ENCODE measurements around the gene CFAP45. TPM values are rescaled to one million over a fixed set of nuclear protein-coding genes. Genes with fewer than 3 reads are reported as not detected.

CFAP45 gene
- total and polyA plus RNA-seq, 9 of the 15 experiments (the other 6 are each of a cell fraction or from before 2014, with no cell fraction given) = 0.65 to 2.4 (median 1.5) TPM

DNA sequence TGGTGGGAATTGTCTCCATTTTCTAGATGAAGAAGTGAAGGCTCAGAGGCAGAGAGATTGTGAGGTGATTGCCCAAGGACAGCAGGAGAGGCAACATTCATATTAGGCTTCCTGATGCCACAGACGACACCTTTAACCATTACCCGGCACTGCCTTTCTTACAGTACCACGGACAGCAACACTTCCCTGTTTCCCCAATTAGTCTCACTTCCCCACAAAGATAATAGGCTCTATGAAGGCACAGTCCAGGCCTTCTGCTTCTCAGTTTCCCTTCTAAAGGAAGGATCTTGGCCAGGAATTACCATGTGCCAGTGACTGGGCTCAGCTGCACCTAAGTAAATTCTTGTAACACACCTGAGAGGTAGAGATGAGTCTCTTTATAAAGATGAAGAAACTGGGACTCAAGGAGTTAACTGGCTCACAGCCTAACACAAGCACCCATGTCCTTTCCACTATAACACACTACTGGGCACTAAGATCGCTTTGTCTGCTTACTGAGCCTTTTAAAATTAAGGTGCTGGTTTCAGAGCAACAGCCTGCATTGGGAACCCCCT is 35.8 kb upstream of the CFAP45 start:
- Histone ChIP-seq H3K9ac (ENCODE audit: insufficient read depth in 1 of 2, low read depth in 2 of 2, low read length in 2 of 2) (peak overlapping the region in 1 of 2 experiments; percentile 2; a peak in 1 of 4 replicates), H4K20me1 (replicated peaks; ENCODE audit: control insufficient read depth, insufficient read depth, low read length) (peaks cover 3% of the 10 kb centered on the region; the same call in 1 of the 2 replicates), H3K4me3 (no peak overlapping the region), H3K36me3 (ENCODE audit: control insufficient read depth, insufficient read depth, low read length) (no peaks in the 10 kb centered on the region), H3K9me1 (ENCODE audit: control insufficient read depth, insufficient read depth, low read length) (no peaks in the 10 kb centered on the region), H2AFZ (ENCODE audit: low read depth, low read length) (no peak overlapping the region), H3K79me2 (ENCODE audit: control insufficient read depth, insufficient read depth, low read length) (no peaks in the 10 kb centered on the region), H3K4me2 (ENCODE audit: insufficient read depth, low read length) (no peak overlapping the region), H3K27me3 (ENCODE audit: control insufficient read depth in 2 of 2, insufficient read depth in 2 of 2, low read length in 2 of 2) (peaks cover 11 to 55% of the 10 kb centered on the region in 2 experiments), H3K27ac (ENCODE audit: extremely low read depth, low read depth, low read length) (no peak overlapping the region), H3K4me1 (replicated peaks in 1 of 2; ENCODE audit: control insufficient read depth in 2 of 2, insufficient read depth in 2 of 2, low read length in 2 of 2) (peaks cover 4 to 24% of the 10 kb centered on the region in 2 experiments; a peak in 4 of 5 replicates), H3K9me3 (replicated peaks; ENCODE audit: control insufficient read depth, insufficient read depth, low read depth, low read length) (no peaks in the 10 kb centered on the region)
- in situ Hi-C loops (cut with MboI) = loop anchor here (5.0 kb wide), 1 partner anchor 72 kb away; no protein-coding TSS in a partner anchor
- intact Hi-C loops (cut with micrococcal nuclease) = loop anchor here (1.0 to 5.0 kb wide), 3 partner anchors 71 to 147 kb away; partner anchors contain the start of gene KCNJ9
- CTCF ChIA-PET (ENCODE audit: low intra/inter-chr PET ratio) = interaction anchor here (0.7 to 6.5 kb wide), 3 partner anchors 71 to 149 kb away, joined by 4 to 75 read pairs (median 4); no protein-coding TSS in a partner anchor
- BruUV-seq (replicated peaks) = no TSS peak
- POLR2A ChIA-PET = interaction anchor here (0.7 kb wide), 1 partner anchor 72 kb away, joined by 5 read pairs; no protein-coding TSS in a partner anchor
- DNase-seq (ENCODE audit: extremely low read depth in 1 of 4, low spot score in 3 of 4) = no peak
- ATAC-seq = peak; percentile 26; the same call in 1 of the 3 replicates
- WGBS (ENCODE audit: insufficient coverage, low coverage, missing lambda C conversion rate) = 15% methylated on average over 4 of the region's 4 CpGs
- no peak for FAIRE-seq
- TF ChIP-seq, protein P1, sequence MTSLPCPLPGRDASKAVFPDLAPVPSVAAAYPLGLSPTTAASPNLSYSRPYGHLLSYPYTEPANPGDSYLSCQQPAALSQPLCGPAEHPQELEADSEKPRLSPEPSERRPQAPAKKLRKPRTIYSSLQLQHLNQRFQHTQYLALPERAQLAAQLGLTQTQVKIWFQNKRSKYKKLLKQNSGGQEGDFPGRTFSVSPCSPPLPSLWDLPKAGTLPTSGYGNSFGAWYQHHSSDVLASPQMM (CRISPR knock-in tag; IDR thresholded peaks at IDR 0.05) = no peak
- TF ChIP-seq ZKSCAN1 (IDR thresholded peaks at IDR 0.05; ENCODE audit: low read depth, low read length) (no peak), RBM17 (IDR thresholded peaks at IDR 0.05; ENCODE audit: borderline replicate concordance, low read depth, low read length) (no peak), MIER1 (IDR thresholded peaks at IDR 0.05; ENCODE audit: low read depth) (peak; percentile 91), CCNT2 (IDR thresholded peaks at IDR 0.05; ENCODE audit: borderline replicate concordance, extremely low read depth, insufficient read length, low read depth, low read length) (no peak), SPI1 (IDR thresholded peaks at IDR 0.05; ENCODE audit: borderline replicate concordance, low read depth, low read length) (peak; percentile 75; the same call in 1 of the 2 replicates), NR2C2 (CRISPR knock-in tag; IDR thresholded peaks at IDR 0.05) (no peak), NR2C2 (tag; IDR thresholded peaks at IDR 0.05) (no peak), RFX5 (IDR thresholded peaks at IDR 0.05; ENCODE audit: low read depth, low read length) (no peak), THRB (CRISPR knock-in tag; conservative IDR thresholded peaks at IDR 0.05) (no peak), ZNF561 (CRISPR knock-in tag; conservative IDR thresholded peaks at IDR 0.05) (no peak), ATF6 (CRISPR knock-in tag; IDR thresholded peaks at IDR 0.05) (no peak), USF2 (CRISPR knock-in tag; IDR thresholded peaks at IDR 0.05) (no peak), ZNF263 (CRISPR knock-in tag; IDR thresholded peaks at IDR 0.05; ENCODE audit: borderline replicate concordance) (0 out of 2 replicates have a peak, but pooled peaks have one; percentile 9), CBX2 (IDR thresholded peaks at IDR 0.05; ENCODE audit: insufficient read depth, low read length, poor library complexity, severe bottlenecking) (no peak), ETS2 (tag; IDR thresholded peaks at IDR 0.05; ENCODE audit: borderline replicate concordance, poor library complexity, severe bottlenecking) (no peak), NUFIP1 (IDR thresholded peaks at IDR 0.05; ENCODE audit: partially characterized antibody) (no peak)

All from K562 (cell line).